8988T (cell line): ENCODE data around the gene ARHGEF12.
"Not testable (repeated sequence)": the region's sequence is repeated elsewhere in the genome, so short reads cannot be mapped to it uniquely, and the experiment has no call there.

Experiments used
- DNase-seq: peaks from one replicate; pipeline ENCODE4 v3.0.0; 2011

The ARHGEF12 gene

DNA sequence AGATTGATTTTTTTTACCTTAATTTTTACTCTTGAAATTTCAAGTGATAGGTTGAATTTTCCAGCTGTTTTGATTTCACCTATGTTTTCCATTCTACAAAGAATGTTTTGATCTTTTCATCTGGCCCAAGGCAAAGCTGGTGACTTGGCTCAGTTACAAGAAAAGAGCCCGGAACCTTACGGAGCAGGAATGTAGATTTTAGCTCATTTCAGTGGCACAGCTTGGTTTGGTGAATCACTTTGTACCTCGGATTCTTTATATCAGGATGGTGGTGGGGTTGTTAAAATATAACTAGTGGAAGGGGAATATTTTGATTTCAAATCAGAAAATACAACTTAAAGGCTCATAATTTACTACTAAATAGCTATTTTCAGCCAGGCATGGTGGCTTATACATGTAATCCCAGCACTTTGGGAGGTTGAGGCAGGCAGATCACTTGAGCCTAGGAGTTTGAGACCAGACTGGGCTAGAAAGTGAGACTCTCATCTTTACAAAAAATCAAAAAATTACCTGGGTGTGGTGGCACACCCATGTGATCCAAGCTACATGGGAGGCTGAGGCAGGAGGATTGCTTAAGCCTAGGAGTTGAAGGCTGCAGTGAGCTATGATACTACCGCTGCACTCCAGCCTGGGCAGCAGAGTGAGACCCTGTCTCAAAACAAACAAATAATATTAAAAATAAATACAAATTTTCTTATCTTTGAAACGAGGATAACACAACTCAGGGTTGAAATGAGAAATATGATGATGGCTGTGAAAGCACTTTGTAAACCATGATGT is 166.0 kb downstream of the ARHGEF12 start:
- DNase-seq: no peak

DNA sequence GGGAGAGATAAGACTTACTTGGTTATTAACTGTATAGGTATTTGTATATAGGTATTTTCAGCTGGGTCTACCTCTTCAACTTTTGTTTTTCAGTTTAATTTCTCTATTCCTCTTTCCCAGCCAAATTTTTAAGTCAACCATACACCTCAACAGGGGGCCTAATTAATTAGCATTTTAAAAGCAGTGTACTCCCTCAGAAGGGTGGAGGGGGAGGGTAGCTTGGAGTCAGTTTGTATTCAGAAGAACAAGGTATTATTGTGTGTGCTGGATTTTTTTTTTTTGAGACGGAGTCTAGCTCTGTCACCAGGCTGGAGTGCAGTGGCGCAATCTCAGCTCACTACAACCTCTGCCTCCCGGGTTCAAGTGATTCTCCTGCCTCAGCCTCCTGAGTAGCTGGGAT is 167.3 kb downstream of the ARHGEF12 start:
- DNase-seq: not testable (repeated sequence)

DNA sequence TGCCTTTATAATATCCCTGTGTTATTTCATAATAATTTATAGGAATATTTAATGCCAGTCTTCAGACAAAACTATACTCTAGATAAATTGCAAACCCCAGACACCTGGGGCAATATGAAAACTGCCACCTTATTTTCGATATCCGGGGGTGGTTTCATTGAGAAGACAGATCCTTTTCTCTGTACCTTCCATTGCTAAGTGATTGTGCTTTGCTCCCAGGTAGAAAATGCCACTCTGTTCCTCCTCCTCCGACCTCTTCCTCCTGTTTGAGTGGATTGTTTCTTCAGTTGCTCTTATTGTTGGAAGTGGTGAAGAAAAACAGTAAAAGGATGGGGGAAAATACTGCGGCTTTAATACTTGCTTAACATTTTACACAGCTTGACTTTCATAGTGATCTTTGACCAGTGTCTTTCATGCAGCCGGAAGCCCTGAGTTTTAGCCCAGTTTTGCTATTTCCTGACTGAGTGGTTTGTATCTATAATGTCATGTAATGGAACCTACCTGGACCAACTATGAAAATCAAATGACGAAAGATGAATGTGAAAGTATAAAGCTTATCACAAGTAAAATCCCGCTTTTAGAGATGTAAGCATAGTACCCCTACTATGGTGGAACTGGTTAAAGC is 169.7 kb downstream of the ARHGEF12 start:
- no peak for DNase-seq

- no peak for DNase-seq
Observed at GRCh38 chr11:120509346-120510053, 173.3 kb downstream of the ARHGEF12 start.

- no peak for DNase-seq
Observed at GRCh38 chr11:120510406-120511115, 174.3 kb downstream of the ARHGEF12 start.

GRCh38 chr11:120511116-120511819 is 175.1 kb downstream of the ARHGEF12 start, which contains the start of gene GRIK4:
TSS of gene GRIK4 (plus strand) at chr11:120511748. CDS start at chr11:120660319, 148,571 bp downstream.
- peak; percentile 100 for DNase-seq

GRCh38 chr11:120511820-120512738 is 175.9 kb downstream of the ARHGEF12 start:
- DNase-seq: peak; percentile 66

DNA sequence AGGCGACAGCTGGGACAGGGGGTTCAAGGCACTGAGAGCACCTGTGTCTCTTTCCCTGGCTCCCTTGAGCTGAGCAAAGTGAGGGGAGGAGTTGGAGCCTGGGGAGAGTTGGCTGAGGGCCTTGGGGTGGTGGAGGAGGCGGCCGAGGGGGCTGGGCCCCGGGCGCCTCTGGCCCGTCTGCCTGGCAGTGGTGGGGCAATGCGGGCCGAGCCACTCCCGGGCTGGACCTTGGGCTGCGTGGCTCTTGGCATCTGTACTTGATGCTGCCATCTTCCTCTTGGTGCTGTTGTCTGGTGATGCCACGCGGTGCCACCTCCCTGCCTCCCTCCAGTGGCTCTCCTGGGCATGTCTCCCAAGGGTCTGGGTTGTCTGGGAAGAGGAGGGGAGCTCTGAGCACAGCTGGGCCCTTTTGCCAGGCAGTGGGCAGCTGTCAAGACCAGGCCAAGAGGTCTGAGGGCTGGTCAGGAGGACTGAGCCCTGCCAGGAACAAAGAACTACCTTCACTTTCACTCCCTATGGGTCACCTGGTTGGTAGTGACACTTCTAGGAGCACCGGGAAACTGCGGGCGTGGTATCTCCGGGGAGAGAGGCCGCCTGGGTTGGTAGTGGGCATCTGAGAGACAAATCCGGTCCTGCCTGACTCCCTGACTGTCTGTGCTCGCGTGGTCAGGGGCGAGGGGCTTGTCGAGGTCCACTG is 176.7 kb downstream of the ARHGEF12 start:
- DNase-seq: peak; percentile 84

- DNase-seq: no peak
Observed at GRCh38 chr11:120513436-120514315, 177.5 kb downstream of the ARHGEF12 start.

- no peak for DNase-seq
Observed at GRCh38 chr11:120514541-120515121, 178.4 kb downstream of the ARHGEF12 start.

GRCh38 chr11:120515186-120515723 is 179.0 kb downstream of the ARHGEF12 start:
- no peak for DNase-seq

- DNase-seq: no peak
Observed at GRCh38 chr11:120516461-120517389, 180.5 kb downstream of the ARHGEF12 start.

GRCh38 chr11:120517390-120517761 is 181.2 kb downstream of the ARHGEF12 start:
- DNase-seq: peak; percentile 70

- no peak for DNase-seq
Observed at GRCh38 chr11:120517801-120518291, 181.6 kb downstream of the ARHGEF12 start.

DNA sequence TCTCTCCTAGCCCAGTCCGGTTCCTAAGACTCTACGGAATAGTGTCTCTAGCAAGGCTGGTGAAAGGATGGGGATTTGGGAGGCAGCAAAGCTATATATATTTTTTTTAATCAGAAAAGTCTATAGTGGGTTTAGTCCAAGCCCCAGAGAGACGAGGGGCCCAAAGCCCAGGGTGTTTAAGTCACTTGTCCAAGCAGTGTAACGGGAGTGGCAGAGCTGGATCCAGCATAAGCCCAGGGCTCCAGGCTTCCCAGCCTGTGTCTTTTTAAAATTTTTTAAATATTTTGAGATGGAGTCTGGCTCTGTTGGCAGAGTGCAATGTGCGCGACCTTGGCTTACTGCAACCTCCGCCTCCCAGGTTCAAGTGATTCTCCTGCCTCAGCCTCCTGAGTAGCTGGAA is 182.1 kb downstream of the ARHGEF12 start:
- DNase-seq: no peak

DNA sequence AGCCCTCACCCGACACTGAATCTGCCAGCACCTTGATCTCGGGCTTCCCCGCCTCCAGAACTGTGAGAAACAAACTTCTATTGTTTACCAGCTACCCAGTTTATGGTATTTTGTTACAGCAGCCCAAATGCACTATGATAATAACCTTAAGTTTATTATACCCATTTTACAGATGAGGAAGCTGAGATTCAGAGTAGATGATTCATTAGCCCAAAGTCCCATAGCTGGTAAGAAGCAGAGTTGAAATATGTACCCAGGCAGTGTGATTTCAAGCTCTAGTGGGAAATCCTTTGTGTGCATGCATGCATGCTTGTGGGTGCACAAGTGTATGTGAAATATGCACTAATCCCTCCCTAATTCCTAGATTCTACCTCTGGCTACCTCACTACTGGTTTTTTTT is 183.3 kb downstream of the ARHGEF12 start:
- DNase-seq: no peak

DNA sequence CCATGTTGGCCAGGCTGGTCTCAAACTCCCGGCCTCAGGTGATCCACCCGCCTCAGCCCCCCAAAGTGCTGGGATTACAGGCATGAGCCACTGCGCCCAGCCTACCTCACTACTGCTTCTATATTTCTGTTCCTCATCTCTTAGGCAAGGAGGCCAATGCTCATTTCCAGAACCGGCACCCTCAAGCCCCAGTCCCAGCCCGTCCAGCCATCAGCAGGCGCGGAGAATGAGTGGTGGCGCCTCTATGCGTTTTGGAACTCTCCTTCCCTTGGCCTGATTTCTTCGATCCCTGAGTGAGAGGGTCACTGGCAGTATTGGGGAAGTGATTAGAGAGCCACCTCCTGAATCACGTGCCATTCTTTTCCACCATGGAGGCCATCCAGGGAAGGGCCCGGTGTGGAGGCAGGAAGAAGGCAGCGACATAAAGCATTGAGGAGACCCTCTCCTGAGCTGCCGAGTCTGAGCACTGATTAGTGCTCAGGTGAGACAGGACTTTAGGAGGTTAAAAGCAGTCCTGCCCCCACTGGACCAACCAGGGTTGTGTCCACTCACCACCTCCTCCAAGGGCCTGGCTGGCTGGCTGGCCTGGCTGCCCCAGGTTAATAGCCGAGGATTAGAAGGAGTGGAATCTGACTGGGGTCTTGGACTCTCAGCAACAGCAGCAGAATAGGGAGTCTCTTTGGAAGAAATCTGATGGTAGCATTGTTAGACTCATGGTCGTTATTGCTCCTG is 184.0 kb downstream of the ARHGEF12 start:
- no peak for DNase-seq
